IMR-90 (cell line): ENCODE data around the gene MINDY1. TPM values are rescaled to one million over a fixed set of nuclear protein-coding genes. Genes with fewer than 3 reads are reported as not detected.

Source experiments
- ATAC-seq: fragments of 200-7000 bp; cut with Tn5 transposase; 2 replicates; pipeline ENCODE4 v1.9.1; 2020; ENCODE audit warnings: low read depth, mild to moderate bottlenecking, moderate library complexity
- BruUV-seq: library from RNA; stranded (reverse); fragments of 400-500 nt; replicated peaks from 2 replicates; lab custom pipeline; 2021; lab: Mats Ljungman, UMichigan
- CTCF ChIA-PET: fragments of 300-600 bp; formaldehyde crosslinking; extraction: SDS; loops from one replicate; lab custom pipeline; 2021; ENCODE audit warnings: antibody characterized with exemption; lab: Yijun Ruan, JAX
- POLR2A ChIA-PET: fragments of 300-600 bp; sonication (Branson Sonifier 250); formaldehyde crosslinking; loops from one replicate; lab custom pipeline; 2022; ENCODE audit warnings: antibody characterized with exemption; ENCODE audit not compliant: unreplicated experiment; lab: Charles Lee
- DNase-seq: peaks from one replicate; pipeline ENCODE4 v3.0.0; 2013
- H2AFZ ChIP-seq: replicated peaks from 2 replicates; pipeline ENCODE3; 2013; ENCODE audit warnings: low read length, mild to moderate bottlenecking; ENCODE audit not compliant: poor library complexity
- H2AK5ac ChIP-seq: 2 replicates; pipeline ENCODE4 v1.6.1; 2013; ENCODE audit warnings: low read depth, low read length, inconsistent platforms
- H2AK9ac ChIP-seq: replicated peaks from 2 replicates; pipeline ENCODE3; 2013; ENCODE audit warnings: mild to moderate bottlenecking, low read depth, low read length, moderate library complexity; ENCODE audit not compliant: poor library complexity
- H2BK120ac ChIP-seq: 2 replicates; pipeline ENCODE4 v1.6.1; 2013; ENCODE audit warnings: low read depth, low read length, inconsistent platforms
- H2BK15ac ChIP-seq: 3 replicates; pipeline ENCODE4 v1.6.1; 2013; ENCODE audit warnings: low read depth, low read length, inconsistent platforms
- H2BK20ac ChIP-seq: 2 replicates; pipeline ENCODE4 v1.6.1; 2013; ENCODE audit warnings: low read depth, mild to moderate bottlenecking, inconsistent platforms, low read length, moderate library complexity
- H2BK5ac ChIP-seq: 2 replicates; pipeline ENCODE4 v1.6.1; 2013; ENCODE audit warnings: mild to moderate bottlenecking, low read depth, low read length, inconsistent platforms; ENCODE audit not compliant: poor library complexity, severe bottlenecking
- H3K14ac ChIP-seq: replicated peaks from 2 replicates; pipeline ENCODE4 v1.6.1; 2013; ENCODE audit warnings: low read depth, low read length, inconsistent platforms
- H3K18ac ChIP-seq: 2 replicates; pipeline ENCODE4 v1.6.1; 2013; ENCODE audit warnings: low read depth, low read length, control low read depth
- H3K23ac ChIP-seq: 2 replicates; pipeline ENCODE4 v1.6.1; 2013; ENCODE audit warnings: low read depth, low read length, inconsistent platforms
- H3K27ac ChIP-seq: 2 replicates; pipeline ENCODE4 v1.5.1; 2013; ENCODE audit warnings: mild to moderate bottlenecking, control low read depth, low read length; ENCODE audit not compliant: insufficient read depth
- H3K27me3 ChIP-seq: 2 replicates; pipeline ENCODE4 v1.6.1; 2013; ENCODE audit warnings: low read length; ENCODE audit not compliant: control insufficient read depth, insufficient read depth
- H3K36me3 ChIP-seq: 2 replicates; pipeline ENCODE4 v1.6.1; 2013; ENCODE audit warnings: low read length, mixed read lengths; ENCODE audit not compliant: control insufficient read depth, insufficient read depth
- H3K4ac ChIP-seq: 2 replicates; pipeline ENCODE4 v1.6.1; 2013; ENCODE audit warnings: low read depth, low read length, inconsistent platforms
- H3K4me1 ChIP-seq: 2 replicates; pipeline ENCODE4 v1.6.1; 2013; ENCODE audit warnings: low read length, mixed read lengths; ENCODE audit not compliant: control insufficient read depth, insufficient read depth
- H3K4me2 ChIP-seq: 2 replicates; pipeline ENCODE4 v1.6.1; 2013; ENCODE audit warnings: low read depth, mild to moderate bottlenecking, control low read depth, low read length, moderate library complexity
- H3K4me3 ChIP-seq: 2 replicates; pipeline ENCODE4 v1.5.1; 2013; ENCODE audit warnings: low read depth, mild to moderate bottlenecking, control low read depth, low read length, moderate library complexity; ENCODE audit not compliant: insufficient read depth
- H3K56ac ChIP-seq: 2 replicates; pipeline ENCODE4 v1.6.1; 2013; ENCODE audit warnings: low read length, inconsistent platforms; ENCODE audit not compliant: insufficient read depth; ENCODE audit errors: extremely low read depth
- H3K79me1 ChIP-seq, 2 experiments: 2 replicates each; pipeline ENCODE4 v1.6.1; 2013; ENCODE audit warnings: low read length in 2 of 2, inconsistent platforms in 1 of 2, low read depth in 1 of 2
- H3K9ac ChIP-seq: 2 replicates; pipeline ENCODE4 v1.6.1; 2013; ENCODE audit warnings: low read depth, low read length, control low read depth
- H3K9me1 ChIP-seq: 2 replicates; pipeline ENCODE4 v1.6.1; 2013; ENCODE audit warnings: low read length, inconsistent platforms; ENCODE audit not compliant: insufficient read depth
- H3K9me3 ChIP-seq: 2 replicates; pipeline ENCODE4 v1.6.1; 2013; ENCODE audit warnings: low read length; ENCODE audit not compliant: control insufficient read depth, insufficient read depth
- H4K20me1 ChIP-seq: 2 replicates; pipeline ENCODE4 v1.6.1; 2013; ENCODE audit warnings: low read length, inconsistent platforms; ENCODE audit not compliant: insufficient read depth
- H4K5ac ChIP-seq: 2 replicates; pipeline ENCODE4 v1.6.1; 2013; ENCODE audit warnings: mild to moderate bottlenecking, low read depth, low read length, control low read depth
- H4K8ac ChIP-seq, 2 experiments: 2 replicates each; pipeline ENCODE4 v1.6.1; 2013; ENCODE audit warnings: low read depth in 2 of 2, low read length in 2 of 2, control low read depth in 1 of 2, inconsistent platforms in 1 of 2
- H4K91ac ChIP-seq: 2 replicates; pipeline ENCODE4 v1.6.1; 2013; ENCODE audit warnings: low read depth, low read length, inconsistent platforms; ENCODE audit not compliant: insufficient read depth
- CHD1 ChIP-seq: IDR thresholded peaks from 2 replicates; pipeline ENCODE4 v1.6.1; 2012; ENCODE audit warnings: low read depth, low read length, improper control_type of control experiment
- FOS ChIP-seq: fragments of 150-350 bp; IDR thresholded peaks from 2 replicates; pipeline ENCODE4 v1.6.1; 2016; ENCODE audit warnings: low read depth, low read length
- MAFK ChIP-seq: IDR thresholded peaks from 2 replicates; pipeline ENCODE4 v1.6.1; 2012; ENCODE audit warnings: low read depth, low read length, improper control_type of control experiment
- WGBS, 2 experiments: methylation state at CpG; one replicate each; pipeline versions ENCODE4 v1.1.5 to v1.1.7; 2013; ENCODE audit warnings: missing lambda C conversion rate in 2 of 2; ENCODE audit not compliant: insufficient read length in 1 of 2; ENCODE audit errors: extremely low coverage in 2 of 2; 5-methylcytosine and 5-hydroxymethylcytosine counted together
- dilution Hi-C: fragments of 300-500 bp; cut with HindIII; formaldehyde crosslinking; loops from one replicate; pipeline ENCODE4 v1.14.3; 2018; ENCODE audit warnings: low sequenced_read_pairs; ENCODE audit not compliant: unreplicated experiment
- in situ Hi-C: fragments of 300-500 bp; cut with MboI; formaldehyde crosslinking; loops from 3 replicates; pipeline ENCODE4 v1.14.3; 2019; ENCODE audit warnings: low sequenced_read_pairs, inconsistent platforms, mixed read lengths
- intact Hi-C: fragments of 100-400 bp; cut with micrococcal nuclease; formaldehyde crosslinking; loops from 2 replicates; pipeline ENCODE4 v1.10.0; 2022
- polyA plus RNA-seq, 3 experiments: library from polyadenylated mRNA; depleted of rRNA; stranded (reverse); fragments of >200 nt; gene quantifications; 2 replicates each; pipeline ENCODE4 v1.2.3, GENCODE V29; 2012; ENCODE audit warnings: low replicate concordance in 1 of 3
- total RNA-seq: library from RNA; depleted of rRNA; stranded (reverse); fragments of >200 nt; gene quantifications from 2 replicates; pipeline ENCODE4 v1.2.3, GENCODE V29; 2012

Gene MINDY1
- total and polyA plus RNA-seq, 2 of the 4 experiments (the other 2 are of a cell fraction), result 6.6 to 7.3 TPM

DNA sequence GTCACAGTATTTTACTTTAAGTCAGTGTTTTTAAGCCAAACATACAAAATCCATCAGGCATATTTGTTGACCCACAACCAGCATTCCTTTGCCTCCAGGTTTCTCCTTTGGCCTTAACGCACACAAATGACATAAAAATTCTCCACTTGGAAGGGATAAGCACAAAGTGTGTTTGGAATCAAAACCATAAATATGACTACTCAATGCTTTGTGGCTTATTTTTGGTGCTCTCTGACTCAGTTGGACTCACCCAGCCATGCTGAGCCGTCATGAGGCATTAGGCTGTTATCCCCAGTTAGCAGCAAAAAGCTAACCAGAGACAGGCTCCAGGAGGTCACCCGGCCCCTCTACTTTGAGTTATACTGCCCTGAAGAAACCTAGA is 2.5 kb upstream of the MINDY1 start:
- H3K36me3 ChIP-seq, result no peaks in the 10 kb centered on the region
- peak overlapping the region; percentile 79 for H3K4me3 ChIP-seq
- ATAC-seq, result peak; percentile 5
- H2BK5ac ChIP-seq, result peak overlapping the region; percentile 3
- peak overlapping the region in 1 of 2 experiments; percentile 73; a peak in 1 of 4 replicates for H4K8ac ChIP-seq
- H2AK5ac ChIP-seq, result peak overlapping the region; percentile 3; the same call in 1 of the 2 replicates
- no peaks in the 10 kb centered on the region for H3K27me3 ChIP-seq
- ChIA-PET POLR2A (no interaction called here), CTCF (no interaction called here)
- H4K5ac ChIP-seq, result no peak overlapping the region
- H4K91ac ChIP-seq, result no peak overlapping the region
- H2BK20ac ChIP-seq, result no peak overlapping the region
- no TSS peak for BruUV-seq
- H3K79me1 ChIP-seq, result peaks cover 16 to 52% of the 10 kb centered on the region in 2 experiments
- peak; percentile 86 for DNase-seq
- intact Hi-C loops, result loop anchor here (5.0 to 10.0 kb wide), 2 partner anchors 53 to 444 kb away; partner anchors contain the start of gene MLLT11
- H3K56ac ChIP-seq, result peak overlapping the region; percentile 50; the same call in 1 of the 2 replicates
- H2AK9ac ChIP-seq, result peak overlapping the region; percentile 47
- H3K9me3 ChIP-seq, result no peaks in the 10 kb centered on the region
- H3K18ac ChIP-seq, result no peak overlapping the region
- H3K4me2 ChIP-seq, result peak overlapping the region; percentile 81
- TF ChIP-seq FOS (peak; percentile 10; the same call in 1 of the 2 replicates), CHD1 (no peak), MAFK (peak; percentile 2; the same call in 1 of the 2 replicates)
- dilution Hi-C loops, result no loop called here
- no CpG with 5 or more reads among the region's 3 CpGs for WGBS, 2 experiments
- no peak overlapping the region for H2BK120ac ChIP-seq
- no peak overlapping the region; the same call in 2 of the 3 replicates for H2BK15ac ChIP-seq
- H3K23ac ChIP-seq, result peak overlapping the region; percentile 98; the same call in 1 of the 2 replicates
- H3K4ac ChIP-seq, result 0 out of 2 replicates have a peak overlapping the region, but pooled peaks have one; percentile 1
- H2AFZ ChIP-seq, result peak overlapping the region; percentile 98
- peaks cover 11% of the 10 kb centered on the region for H3K9me1 ChIP-seq
- H3K14ac ChIP-seq, result peak overlapping the region; percentile 8
- H3K9ac ChIP-seq, result peak overlapping the region; percentile 77
- H3K27ac ChIP-seq, result peak overlapping the region; percentile 76
- H4K20me1 ChIP-seq, result no peaks in the 10 kb centered on the region
- H3K4me1 ChIP-seq, result peaks cover 5% of the 10 kb centered on the region; the same call in 1 of the 2 replicates
- in situ Hi-C loops, result no loop called here
